HG03457 (cell line): Measurements from ENCODE around the gene SMIM28.

Experiments used
- ATAC-seq: cut with Tn5 transposase; IDR thresholded peaks from one replicate; pipeline ENCODE4 v1.9.1; 2021; ENCODE audit warnings: moderate number of reproducible peaks; ENCODE audit not compliant: unreplicated experiment

Gene SMIM28

DNA sequence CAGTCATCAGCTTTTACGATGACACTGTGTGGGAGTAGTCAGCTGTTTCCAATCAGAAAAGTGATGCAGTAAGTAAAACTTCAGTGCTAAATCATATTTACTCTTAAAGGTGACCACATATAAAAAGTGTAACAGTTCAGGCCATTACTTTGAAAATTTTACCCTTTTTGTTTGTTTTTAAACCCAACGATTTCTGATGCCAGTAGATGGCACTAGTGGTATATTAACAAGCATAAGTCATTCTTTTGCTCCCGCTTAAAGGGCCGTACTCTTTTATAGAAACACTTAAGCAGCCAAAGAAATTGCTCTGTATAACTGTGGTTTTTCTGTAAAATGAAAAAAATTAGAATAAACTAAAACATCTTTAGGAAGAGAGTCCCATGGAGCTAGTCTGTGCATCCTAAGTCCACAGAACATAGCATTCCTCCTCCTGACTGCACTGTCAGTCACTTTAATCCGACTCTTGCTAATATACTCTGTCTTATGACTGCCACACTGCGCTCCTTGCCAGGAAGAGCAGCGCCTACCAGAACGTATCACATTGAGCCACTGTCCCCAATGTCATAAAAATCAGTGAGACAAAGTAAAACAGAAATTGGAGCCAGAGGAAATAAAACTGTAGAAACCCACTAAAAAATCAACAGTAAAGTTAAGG is 51.4 kb downstream of the SMIM28 start:
- no peak for ATAC-seq

DNA sequence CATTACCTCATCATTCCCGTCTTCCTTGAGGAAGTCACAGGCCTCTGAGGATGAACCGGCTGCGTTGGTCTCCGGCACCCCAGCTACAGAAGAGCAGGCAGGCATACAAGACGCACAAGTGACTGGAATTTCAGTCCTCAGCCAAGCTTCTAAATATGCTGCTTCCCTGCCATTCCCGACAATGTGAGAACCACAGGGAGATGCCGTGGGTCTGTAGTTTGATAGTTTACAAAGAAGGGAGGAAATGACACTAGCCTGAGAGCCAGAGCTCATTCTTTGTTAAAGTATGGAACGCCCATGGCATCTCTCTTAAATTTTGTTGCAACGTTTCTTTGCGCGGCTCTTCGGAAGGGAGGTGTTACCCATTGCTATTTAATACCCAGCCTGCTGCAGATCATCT is 52.1 kb downstream of the SMIM28 start:
- no peak for ATAC-seq

DNA sequence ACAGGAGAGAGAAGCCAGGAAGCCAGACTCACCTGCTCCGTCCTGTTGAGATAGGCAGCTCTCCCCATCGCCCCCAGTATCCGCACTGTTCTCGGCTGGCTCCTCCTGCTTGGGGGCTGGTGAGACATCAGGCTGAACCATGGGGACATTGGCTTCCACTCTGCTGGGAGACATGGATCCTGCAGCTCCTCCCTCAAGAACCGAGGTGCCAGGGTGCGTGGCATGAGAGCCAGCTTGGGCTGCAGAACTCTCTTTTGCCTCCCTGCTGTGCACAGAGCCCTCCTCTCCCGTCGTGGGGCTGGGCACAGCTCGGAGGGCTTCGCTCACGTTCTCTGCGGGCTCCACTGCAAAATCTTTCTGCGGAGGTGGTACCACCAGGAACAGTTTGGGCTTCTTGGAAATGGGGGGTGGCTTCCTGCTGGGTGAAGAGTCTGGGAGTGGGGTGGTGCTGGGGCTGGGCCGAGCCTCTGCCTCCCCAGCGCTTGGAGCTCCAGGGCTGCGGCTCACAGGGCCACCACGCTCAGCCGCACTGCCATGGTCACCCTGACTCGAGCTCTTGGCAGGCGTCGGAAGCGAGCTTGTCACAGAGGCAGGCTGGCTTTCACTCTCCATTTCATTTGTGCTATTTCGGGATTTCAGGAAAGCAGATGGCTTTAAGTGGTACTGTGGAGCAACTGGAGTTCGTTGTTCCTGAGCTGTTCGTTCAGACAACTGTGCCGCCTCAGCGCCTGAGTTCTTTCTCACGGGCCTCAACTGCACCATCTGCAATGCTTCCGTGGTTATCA is 52.8 kb downstream of the SMIM28 start:
- ATAC-seq, result no peak

DNA sequence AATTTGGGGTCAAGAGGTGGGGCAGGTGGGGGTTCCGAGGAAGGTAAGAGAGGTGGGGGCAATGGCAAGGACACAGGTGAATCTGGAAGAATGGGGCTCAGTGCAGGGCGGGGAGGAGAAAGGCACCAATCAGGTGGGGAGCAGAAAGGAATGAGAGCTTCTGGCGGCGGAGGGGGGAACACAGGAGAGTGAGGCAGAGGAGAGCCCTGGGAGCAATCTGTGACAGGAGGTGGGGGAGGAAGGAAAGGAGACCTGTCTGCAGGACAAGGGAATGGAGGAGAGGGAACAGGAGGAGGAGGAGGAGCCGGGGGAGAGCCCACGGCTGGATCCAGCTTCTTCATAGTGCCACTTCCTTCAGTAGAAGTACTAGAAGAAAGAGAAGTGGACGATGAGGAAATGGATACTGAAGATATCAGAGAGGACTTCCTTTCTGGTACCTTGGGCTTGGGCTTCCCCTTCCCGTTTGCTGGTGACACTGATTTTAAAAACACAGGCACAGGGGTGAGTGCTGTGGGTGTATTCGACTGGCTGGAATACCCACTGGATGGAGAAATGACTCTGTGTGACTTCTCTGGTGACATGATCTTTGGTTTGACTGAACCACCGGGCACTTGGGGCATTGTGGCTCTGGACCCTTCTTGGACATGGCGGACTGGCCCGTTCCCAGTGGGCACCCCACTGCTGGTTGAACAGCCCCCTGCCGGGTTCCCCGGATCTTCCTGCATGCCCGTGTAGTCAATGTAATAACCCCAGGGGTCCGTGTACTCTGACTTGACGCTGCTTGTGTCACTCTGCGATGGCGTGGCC is 53.8 kb downstream of the SMIM28 start:
- ATAC-seq, result no peak

DNA sequence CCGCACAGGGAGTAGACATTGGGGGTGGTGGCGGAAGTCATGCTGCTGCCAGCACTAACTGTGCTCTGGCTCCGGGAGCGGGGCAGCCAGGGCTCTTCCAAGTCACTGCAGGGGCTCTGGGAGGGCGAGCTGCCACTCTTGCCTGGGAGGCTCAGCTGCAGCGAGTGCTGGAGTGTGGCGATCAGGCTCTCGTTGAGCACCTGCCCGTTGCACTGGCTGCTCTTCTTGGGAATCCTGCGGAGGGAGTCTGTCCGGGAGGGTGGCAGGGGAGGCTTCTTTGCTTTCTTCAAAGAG is 54.3 kb downstream of the SMIM28 start:
- ATAC-seq, result no peak
